GM12878 (cell line): ENCODE results near the gene MCEE. TPM values are rescaled to one million over a fixed set of nuclear protein-coding genes. Genes with fewer than 3 reads are reported as not detected.

Source experiments
- ATF3 ChIP-seq: IDR thresholded peaks from 2 replicates; pipeline ENCODE4 v1.6.1; 2011; ENCODE audit warnings: low read depth, mild to moderate bottlenecking, low read length, moderate library complexity, borderline replicate concordance; ENCODE audit errors: extremely low read depth
- BCL3 ChIP-seq: IDR thresholded peaks from 2 replicates; pipeline ENCODE4 v1.6.1; 2011; ENCODE audit warnings: borderline replicate concordance, low read depth, mild to moderate bottlenecking, moderate library complexity, low read length; ENCODE audit not compliant: insufficient read depth, poor library complexity, severe bottlenecking
- BHLHE40 ChIP-seq, 2 experiments: fragments of 450-650 bp in 1 of 2; IDR thresholded peaks; 2 replicates each; pipeline ENCODE4 v1.6.1; 2011 to 2017; ENCODE audit warnings: low read depth in 2 of 2, borderline replicate concordance in 1 of 2, improper control_type of control experiment in 1 of 2, low read length in 1 of 2, mild to moderate bottlenecking in 1 of 2
- CBFB ChIP-seq: IDR thresholded peaks from 2 replicates; pipeline ENCODE4 v1.6.1; 2016; ENCODE audit warnings: antibody characterized with exemption, low read depth
- CBX5 ChIP-seq: sonication (generic); IDR thresholded peaks from 2 replicates; pipeline ENCODE4 v1.6.1; 2016; ENCODE audit warnings: low read depth, moderate library complexity, mild to moderate bottlenecking, inconsistent platforms
- CHD1 ChIP-seq: IDR thresholded peaks from 2 replicates; pipeline ENCODE4 v1.6.1; 2012; ENCODE audit warnings: low read depth, low read length, improper control_type of control experiment
- EGR1 ChIP-seq, 2 experiments: IDR thresholded peaks; 1 replicate in 1 of 2; 2 replicates in 1 of 2; pipeline ENCODE4 v1.6.1; 2011 to 2012; ENCODE audit warnings: low read depth in 2 of 2, low read length in 2 of 2, borderline replicate concordance in 1 of 2, mild to moderate bottlenecking in 1 of 2, moderate library complexity in 1 of 2
- EZH2 ChIP-seq: IDR thresholded peaks from 2 replicates; pipeline ENCODE4 v1.6.1; 2012; ENCODE audit warnings: low read depth, mild to moderate bottlenecking, control low read depth, inconsistent platforms, low read length, borderline replicate concordance; ENCODE audit not compliant: control insufficient read depth
- HCFC1 ChIP-seq: fragments of 150-350 bp; IDR thresholded peaks from 2 replicates; pipeline ENCODE4 v1.6.1; 2014; ENCODE audit warnings: low read length
- KDM1A ChIP-seq: fragments of 200-600 bp; sonication (generic); IDR thresholded peaks from 2 replicates; pipeline ENCODE4 v1.6.1; 2016; ENCODE audit warnings: borderline replicate concordance
- MAX ChIP-seq: IDR thresholded peaks from 2 replicates; pipeline ENCODE4 v1.6.1; 2012; ENCODE audit warnings: low read depth, low read length, improper control_type of control experiment
- MLLT1 ChIP-seq: fragments of 450-650 bp; IDR thresholded peaks from 2 replicates; pipeline ENCODE4 v1.6.1; 2016; ENCODE audit warnings: mild to moderate bottlenecking
- NFYB ChIP-seq: IDR thresholded peaks from 2 replicates; pipeline ENCODE4 v1.6.1; 2011; ENCODE audit warnings: low read depth, mild to moderate bottlenecking, low read length, improper control_type of control experiment, moderate library complexity; ENCODE audit not compliant: insufficient read depth
- POLR2AphosphoS5 ChIP-seq: IDR thresholded peaks from 2 replicates; pipeline ENCODE4 v1.6.1; 2011; ENCODE audit warnings: mild to moderate bottlenecking, low read length, inconsistent platforms
- RBBP5 ChIP-seq: fragments of 200-600 bp; sonication (generic); conservative IDR thresholded peaks from 2 replicates; pipeline ENCODE4 v1.6.1; 2016
- SIN3A ChIP-seq: IDR thresholded peaks from 2 replicates; pipeline ENCODE4 v1.6.1; 2012; ENCODE audit warnings: low read depth, low read length, improper control_type of control experiment
- SIX5 ChIP-seq: IDR thresholded peaks from 2 replicates; pipeline ENCODE4 v1.6.1; 2011; ENCODE audit warnings: mild to moderate bottlenecking, low read depth, low read length, moderate library complexity; ENCODE audit not compliant: severe bottlenecking
- SKIL ChIP-seq: fragments of 450-650 bp; IDR thresholded peaks from 2 replicates; pipeline ENCODE4 v1.6.1; 2017; ENCODE audit warnings: mild to moderate bottlenecking, low read depth, inconsistent platforms; ENCODE audit not compliant: poor library complexity, severe bottlenecking
- STAT3 ChIP-seq: IDR thresholded peaks from 2 replicates; pipeline ENCODE4 v1.6.1; 2011; ENCODE audit warnings: low read depth, low read length, improper control_type of control experiment
- USF1 ChIP-seq: IDR thresholded peaks from 2 replicates; pipeline ENCODE4 v1.6.1; 2011; ENCODE audit warnings: borderline replicate concordance, low read depth, mild to moderate bottlenecking, moderate library complexity, mixed read lengths, low read length; ENCODE audit not compliant: insufficient read depth; ENCODE audit errors: extremely low read length
- ZBED1 ChIP-seq: IDR thresholded peaks from 2 replicates; pipeline ENCODE4 v1.6.1; 2016; ENCODE audit warnings: borderline replicate concordance
- ZNF217 ChIP-seq: fragments of 450-650 bp; IDR thresholded peaks from 2 replicates; pipeline ENCODE4 v1.6.1; 2017; ENCODE audit warnings: antibody characterized with exemption, mild to moderate bottlenecking
- ZZZ3 ChIP-seq: IDR thresholded peaks from 2 replicates; pipeline ENCODE4 v1.6.1; 2011; ENCODE audit warnings: low read depth; ENCODE audit not compliant: control insufficient read depth, insufficient read length
- polyA plus RNA-seq, 11 experiments: library from polyadenylated mRNA; depleted of rRNA in 4 of 11; unstranded in 6 of 11; stranded (reverse) in 5 of 11; fragments of >200 nt; fragmentation: Nextera tagmentation in 4 of 11; fragmentation: Illumina TruSeq in 1 of 11; extraction: Ambion mirVana in 4 of 11; extraction: Trizol in 1 of 11; gene quantifications; 1 replicate in 1 of 11; 2 replicates in 10 of 11; pipeline versions ENCODE4 v1.2.1 to v1.2.3, GENCODE V29; 2011 to 2016; ENCODE audit warnings: inconsistent platforms in 2 of 11, missing spikeins in 2 of 11, low read depth in 1 of 11
- total RNA-seq, 4 experiments: library from RNA; depleted of rRNA in 3 of 4; stranded (reverse); fragments of >200 nt in 3 of 4; fragmentation: Illumina TruSeq in 1 of 4; extraction: Trizol in 1 of 4; gene quantifications; 2 replicates each; pipeline versions ENCODE4 v1.2.1 to v1.2.3, GENCODE V29; 2013 to 2021

The MCEE gene
- total and polyA plus RNA-seq, 10 of the 15 experiments (the other 5 are each of a cell fraction or from before 2014, with no cell fraction given), result 17.3 to 63.4 (median 20.9) TPM

GRCh38 chr2:71130152-71130904, at the start of gene MCEE, which contains the start of gene MPHOSPH10 (continued):
- TF ChIP-seq SKIL, result peak; percentile 40
- peak; percentile 87 for TF ChIP-seq HCFC1
- peak; percentile 19 for TF ChIP-seq USF1
- TF ChIP-seq BCL3, result no peak
- peak; percentile 72 for TF ChIP-seq SIX5
- TF ChIP-seq EGR1 (IDR thresholded peaks at IDR 0.05; ENCODE audit: borderline replicate concordance in 1 of 2, low read depth in 2 of 2, low read length in 2 of 2), result peak; percentile 40 to 59; a peak in 2 of 3 replicates
- TF ChIP-seq STAT3, result no peak
- peak; percentile 22; the same call in 1 of the 2 replicates for TF ChIP-seq NFYB
- TF ChIP-seq CBFB, result peak; percentile 67
- TF ChIP-seq SIN3A, result peak; percentile 91
- peak; percentile 67 for TF ChIP-seq MLLT1
- TF ChIP-seq POLR2AphosphoS5, result peak; percentile 95
- no peak for TF ChIP-seq KDM1A
- peak; percentile 88; the same call in 1 of the 2 replicates for TF ChIP-seq CHD1
- TF ChIP-seq ZBED1, result 0 out of 2 replicates have a peak, but pooled peaks have one; percentile 43
- 0 out of 2 replicates have a peak, but pooled peaks have one; percentile 24 for TF ChIP-seq RBBP5
- no peak for TF ChIP-seq CBX5
- no peak for TF ChIP-seq ZNF217
- TF ChIP-seq BHLHE40 (IDR thresholded peaks at IDR 0.05; ENCODE audit: borderline replicate concordance in 1 of 2, low read depth in 2 of 2, low read length in 1 of 2), result peak; percentile 61 to 78; a peak in 3 of 4 replicates
- no peak for TF ChIP-seq EZH2
- TF ChIP-seq MAX, result peak; percentile 87
- TF ChIP-seq ATF3, result no peak
- TF ChIP-seq ZZZ3, result no peak
